GM21619 (cell line): ENCODE results near the gene FMN2.

ENCODE experiments used
- ATAC-seq: cut with Tn5 transposase; IDR thresholded peaks from one replicate; pipeline ENCODE4 v1.9.1; 2021; ENCODE audit not compliant: unreplicated experiment

FMN2 gene

DNA sequence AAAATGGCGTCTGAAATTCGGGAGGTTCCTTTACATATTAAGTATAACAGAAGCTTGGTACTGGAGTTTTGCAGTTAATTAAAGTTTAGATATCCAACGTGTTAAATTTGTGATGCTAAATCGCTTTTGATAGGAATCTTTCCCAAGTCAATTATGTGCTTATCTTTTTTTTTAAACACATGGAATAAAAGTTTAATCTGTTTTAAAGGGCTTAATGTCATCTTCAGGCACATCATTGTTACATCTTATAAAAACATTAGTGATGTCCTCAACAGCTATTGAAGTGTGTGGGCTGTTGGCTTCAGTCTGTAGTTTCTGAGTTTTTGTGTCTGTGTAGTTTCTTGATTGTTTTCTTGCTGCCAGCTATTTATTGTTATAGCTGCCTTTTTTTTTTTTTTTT lies 5.3 kb downstream of the FMN2 start:
- no peak for ATAC-seq

DNA sequence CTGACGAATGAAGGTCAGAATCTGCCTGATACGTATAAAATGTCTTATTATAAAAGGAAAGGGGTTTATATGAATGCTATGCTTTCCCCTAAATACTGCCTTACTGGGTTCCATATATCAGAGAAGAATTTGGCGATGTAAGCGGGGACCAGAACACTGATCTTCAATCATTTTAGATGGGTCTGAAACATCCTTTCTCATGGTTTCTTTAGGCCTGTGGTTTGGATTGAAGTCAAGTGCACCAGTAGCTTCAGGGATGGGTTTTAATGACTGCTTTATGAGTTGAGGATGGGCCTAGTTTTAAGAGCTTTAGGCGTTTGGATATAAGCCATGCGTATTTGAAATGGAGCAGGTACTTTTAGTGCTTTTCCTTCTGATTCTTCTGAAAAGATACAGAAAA lies 6.9 kb downstream of the FMN2 start:
- no peak for ATAC-seq

DNA sequence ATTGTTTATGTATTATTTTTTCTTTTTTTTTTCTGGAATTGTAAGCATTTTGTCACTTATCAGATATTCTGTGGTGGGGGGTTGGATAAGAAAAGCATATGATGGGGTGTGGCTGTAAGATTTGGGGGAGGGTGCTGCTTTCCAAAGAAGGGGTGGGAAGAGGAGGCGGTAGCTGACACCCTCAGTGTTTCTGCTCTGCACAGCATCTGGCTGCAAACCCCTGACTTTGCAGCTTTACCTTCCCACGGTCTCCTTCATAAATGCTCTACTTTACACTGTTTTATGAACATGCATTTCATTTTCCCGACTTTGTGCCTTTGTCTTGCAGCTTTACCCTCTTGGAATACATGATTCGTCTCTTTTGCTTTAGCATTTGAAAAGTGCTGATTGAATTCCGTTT lies 7.6 kb downstream of the FMN2 start:
- ATAC-seq, result no peak

DNA sequence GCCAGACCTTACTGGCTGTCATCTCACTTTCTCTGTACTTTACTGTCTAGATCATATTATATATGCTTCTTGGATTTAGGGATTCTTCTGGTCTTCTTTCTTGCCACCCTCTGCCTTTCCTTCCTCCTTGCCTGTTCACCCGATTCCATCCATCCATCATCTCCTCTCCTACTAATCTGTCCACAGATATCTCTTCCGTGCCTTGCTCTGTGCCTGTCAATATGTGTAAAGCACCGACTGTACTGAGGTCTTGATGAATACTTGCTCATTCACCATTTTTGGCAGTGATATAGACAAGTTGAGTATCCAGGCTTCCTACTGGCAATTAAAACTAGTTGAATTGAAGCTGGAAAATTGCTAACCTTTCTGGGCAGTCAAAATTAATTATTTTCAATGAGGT lies 8.1 kb downstream of the FMN2 start:
- no peak for ATAC-seq

DNA sequence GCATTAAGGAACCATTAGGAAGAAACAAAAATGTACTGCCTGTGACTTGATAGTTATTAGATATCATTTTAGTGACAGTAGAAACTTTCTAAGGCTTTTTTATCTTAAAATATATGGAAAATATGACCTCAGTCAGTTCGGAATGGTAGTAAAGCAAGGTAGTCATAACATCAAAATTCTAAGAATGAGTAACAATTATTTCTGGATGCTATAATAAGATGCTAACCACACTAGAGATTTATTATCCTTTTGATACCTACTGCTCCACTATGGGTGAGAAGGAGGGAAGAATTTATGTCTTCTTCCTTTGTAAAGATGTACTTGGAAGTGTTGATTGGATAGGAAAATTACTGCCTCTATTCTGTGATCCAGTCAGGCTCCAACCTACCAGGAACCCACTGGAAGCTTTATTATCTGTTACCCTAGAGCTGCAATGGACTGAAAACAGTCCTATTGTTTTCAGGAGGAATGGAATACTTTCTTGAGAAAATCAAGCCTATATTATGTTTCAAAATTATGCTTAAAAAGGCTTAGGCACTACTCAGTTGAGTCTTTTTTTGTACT lies 8.8 kb downstream of the FMN2 start:
- no peak for ATAC-seq

DNA sequence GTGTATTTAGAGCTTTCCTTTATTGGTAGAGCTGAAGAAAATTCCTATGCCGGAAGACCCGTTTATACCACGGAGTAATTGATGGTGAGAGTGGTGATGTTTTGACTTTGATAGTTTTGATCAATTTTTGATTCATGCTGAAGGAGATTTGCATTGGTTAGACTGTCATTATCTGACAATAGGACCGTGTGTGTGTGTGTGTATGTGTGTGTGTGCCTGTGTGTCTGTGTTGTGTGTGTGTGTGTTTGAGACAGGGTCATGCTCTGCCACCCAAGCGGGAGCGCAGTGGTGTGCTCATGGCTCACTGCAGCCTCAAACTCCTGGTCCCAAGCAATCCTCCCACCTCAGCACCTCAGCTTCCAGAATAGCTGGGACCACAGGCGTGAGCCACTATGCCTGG lies 9.6 kb downstream of the FMN2 start:
- no peak for ATAC-seq

DNA sequence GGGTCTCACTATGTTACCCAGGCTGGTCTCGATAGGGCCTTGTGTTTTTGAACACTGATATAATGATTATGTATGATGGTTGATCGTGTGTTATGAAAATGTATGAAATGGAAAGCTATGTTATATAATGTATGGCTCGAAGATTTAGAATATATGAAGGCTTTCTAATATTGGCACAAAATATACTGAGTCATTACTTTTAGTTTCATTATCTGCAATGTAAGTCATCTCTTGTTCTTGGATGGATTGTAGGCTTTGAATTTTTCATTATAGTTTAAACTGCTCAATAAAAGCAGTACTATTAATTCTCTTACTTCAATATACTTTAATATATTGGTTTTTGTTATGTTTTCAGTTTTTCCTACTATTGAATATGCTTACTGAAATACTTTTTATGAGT lies 10.1 kb downstream of the FMN2 start:
- ATAC-seq, result no peak

DNA sequence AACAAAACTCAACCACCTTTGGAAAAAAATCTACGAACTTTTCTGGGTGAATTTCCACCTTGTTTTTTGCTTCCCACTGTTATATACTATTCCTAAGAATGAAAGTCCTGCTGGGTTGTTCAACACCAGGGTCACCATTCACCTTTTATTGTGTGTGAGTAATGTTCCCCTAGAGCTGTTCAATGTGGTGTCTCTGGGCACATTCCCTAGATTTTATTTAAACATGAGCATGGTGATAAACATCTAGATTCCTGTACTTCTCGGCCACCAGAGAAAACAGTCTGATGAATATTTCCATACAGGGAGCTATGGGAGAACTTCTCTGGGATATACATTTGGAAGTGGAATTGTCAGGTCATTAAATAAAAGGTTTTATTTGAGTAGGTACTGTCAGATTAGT lies 13.0 kb downstream of the FMN2 start:
- ATAC-seq, result no peak

DNA sequence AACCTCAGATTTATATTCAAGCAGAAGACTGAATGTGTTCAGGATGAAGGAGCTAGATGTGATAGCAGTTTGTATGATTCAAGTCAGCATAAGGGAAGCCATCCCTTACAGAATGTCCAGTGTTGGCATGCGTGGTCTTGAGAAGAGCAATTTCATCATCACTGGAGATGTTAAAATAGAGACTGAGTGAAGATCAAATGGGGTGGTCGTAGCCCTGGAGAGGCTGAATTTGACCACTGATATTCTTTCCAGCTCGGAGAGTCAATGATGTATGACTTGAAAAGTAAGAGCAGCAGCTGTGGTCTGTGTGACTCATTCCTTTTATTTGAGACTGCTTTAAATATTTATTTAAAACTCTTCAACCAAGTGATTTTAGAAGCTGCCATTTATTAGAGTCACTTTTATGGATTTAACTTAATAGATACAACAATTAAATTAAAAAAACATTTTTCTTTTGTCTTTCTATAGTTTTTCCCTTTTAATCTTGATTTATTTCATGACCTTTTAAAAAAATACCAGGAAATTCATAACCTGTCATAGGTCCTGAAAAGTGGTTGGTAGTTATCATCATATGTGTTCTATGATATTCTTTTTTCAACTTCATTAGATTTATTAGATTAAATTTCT lies 15.5 kb downstream of the FMN2 start:
- no peak for ATAC-seq

DNA sequence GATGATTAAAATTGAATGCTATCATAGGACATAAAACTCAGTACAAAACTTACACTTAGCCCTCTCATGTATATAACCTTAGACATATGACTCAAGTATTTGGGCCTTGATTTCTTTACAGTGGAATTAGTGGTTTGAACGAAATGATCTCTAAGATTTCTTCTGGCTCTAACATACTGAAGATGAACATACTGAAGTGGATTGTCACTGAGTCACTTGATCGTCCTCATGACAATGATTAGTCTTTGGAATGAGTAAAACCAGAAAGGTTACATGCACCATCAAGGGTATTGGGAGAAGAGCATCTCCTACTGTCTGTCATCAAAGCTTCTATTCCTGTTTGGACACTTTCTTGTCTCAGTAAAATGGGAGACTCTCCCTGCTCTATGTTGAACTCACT lies 17.4 kb downstream of the FMN2 start:
- ATAC-seq, result no peak

DNA sequence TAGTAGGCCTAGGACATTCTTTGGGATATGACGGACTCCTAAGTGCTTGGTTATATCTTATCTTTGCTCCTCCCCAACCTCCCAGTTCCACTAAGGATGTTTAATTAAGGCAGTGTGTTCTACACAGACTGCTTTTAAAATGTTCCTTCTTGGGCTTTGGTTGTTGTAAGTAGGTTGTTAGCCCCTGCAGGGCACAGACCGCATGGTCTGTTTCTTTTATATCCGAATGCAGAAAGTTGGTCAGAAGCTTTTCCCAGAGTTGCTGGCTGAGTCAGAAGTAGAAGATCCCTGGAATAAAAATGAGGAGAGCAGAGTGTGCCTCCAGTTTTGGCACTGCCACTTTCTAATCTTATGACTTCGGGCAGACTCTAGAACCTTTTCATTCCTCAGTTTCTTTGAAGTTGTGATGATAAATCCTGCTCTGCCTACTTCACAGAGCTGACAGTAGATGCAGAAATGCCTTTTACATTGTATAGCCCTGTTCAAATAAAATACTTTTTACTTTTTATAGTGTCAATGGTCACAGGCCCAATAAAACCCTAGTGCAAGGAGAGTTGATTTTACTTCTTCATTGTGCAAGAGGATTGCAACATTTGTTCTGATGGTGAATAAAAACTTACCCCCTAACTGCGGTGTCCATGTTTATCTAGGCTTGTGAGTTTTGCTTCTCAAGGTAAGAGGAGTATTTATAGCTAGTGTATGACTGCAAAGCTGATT lies 18.4 kb downstream of the FMN2 start:
- no peak for ATAC-seq

DNA sequence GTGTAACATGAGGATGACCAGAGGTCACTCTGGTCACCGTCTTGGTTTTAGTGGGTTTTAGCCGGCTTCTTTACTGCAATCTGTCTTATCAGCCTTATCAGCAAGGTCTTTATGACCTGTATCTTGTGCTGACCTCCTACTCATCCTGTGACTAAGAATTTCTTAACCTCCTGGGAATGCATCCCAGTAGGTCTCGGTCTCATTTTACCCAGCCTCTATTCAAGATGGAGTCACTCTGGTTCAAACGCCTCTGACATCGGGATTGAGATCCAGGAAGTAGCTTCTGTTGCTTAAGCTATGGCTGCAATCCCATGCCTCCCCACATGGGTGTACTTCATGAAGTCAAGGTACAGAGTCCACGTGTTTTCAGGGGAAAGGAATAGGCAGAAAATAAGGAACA lies 19.9 kb downstream of the FMN2 start:
- ATAC-seq, result no peak

DNA sequence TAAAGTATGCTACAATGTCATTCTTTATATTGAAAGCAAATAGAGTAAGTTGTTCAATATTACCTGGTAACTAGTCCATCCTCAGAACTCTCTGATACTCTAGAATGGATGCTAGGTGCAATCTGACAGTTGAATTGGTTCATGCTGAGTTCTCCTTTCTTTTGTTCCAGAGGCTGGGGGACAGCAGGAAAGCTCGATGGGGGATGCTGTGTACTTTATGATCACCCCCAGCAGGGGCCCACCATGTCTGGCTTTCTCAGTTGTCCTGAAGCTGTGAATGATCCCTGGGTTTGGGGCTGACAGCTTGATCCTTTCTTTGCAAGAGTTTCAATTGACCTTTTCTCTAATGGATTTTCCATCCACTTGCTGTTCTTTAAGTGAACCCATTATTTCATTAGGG lies 22.5 kb downstream of the FMN2 start:
- no peak for ATAC-seq

DNA sequence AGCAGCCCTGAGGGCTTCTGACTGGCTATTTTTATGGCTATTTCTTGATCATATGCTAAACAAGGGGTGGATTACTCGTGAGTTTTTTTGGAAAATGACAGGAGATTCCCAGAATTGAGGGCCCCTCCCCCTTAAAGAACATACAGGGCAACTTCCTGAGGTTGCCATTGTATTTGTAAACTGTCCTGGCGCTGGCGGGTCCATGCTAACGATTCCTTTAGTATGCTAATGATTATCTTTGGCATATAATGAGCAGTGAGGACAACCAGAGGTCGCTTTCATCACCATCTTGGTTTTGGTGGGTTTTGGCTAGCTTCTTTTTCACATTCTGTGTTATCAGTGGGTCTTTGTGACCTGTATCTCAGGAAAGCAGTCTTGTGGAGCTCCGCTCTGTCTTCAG lies 24.1 kb downstream of the FMN2 start:
- ATAC-seq, result no peak

DNA sequence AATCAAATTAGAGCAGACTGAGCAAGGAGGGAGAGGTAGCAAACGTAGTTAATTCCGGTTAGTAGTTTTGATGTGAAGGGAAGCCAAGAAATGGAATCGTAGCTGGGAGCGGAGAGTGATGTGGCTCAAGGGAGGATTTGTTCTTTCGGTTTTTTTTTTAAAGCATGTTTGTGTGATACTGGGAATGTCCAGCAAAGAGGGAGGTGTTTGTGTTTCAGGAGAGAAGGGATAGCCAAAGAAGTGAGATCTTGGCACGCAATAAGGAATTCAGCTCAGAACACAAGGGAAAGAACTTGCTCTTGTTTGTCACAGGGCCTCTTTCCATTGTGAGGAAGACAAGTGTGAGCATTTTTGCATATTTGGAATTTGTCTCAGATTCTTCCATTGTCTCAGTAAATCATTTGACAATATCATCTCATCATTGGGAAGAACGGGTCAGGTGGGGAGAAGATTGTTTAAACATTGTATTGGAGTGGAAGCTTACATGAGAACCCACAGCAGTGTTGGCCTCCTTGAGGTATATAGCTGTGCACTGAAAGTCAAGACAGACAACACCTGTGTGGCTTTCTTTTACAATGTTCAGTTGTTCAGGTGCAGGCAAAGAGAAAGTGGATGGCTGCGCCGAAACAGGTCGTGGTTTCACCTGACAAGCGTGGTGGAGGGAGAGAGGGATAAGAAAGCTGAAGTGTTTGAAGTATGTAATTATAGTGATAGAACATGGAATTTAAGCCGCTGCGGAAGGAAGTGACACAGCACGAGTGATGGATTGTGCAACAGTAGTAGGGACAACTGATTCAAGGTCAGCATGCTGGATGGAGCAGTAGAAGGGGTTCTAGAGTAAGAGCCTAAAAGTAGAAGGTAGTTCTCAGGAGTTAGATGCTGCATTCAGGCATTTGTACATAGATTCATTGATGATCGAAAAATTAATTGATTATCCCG lies 25.4 kb downstream of the FMN2 start:
- no peak for ATAC-seq

DNA sequence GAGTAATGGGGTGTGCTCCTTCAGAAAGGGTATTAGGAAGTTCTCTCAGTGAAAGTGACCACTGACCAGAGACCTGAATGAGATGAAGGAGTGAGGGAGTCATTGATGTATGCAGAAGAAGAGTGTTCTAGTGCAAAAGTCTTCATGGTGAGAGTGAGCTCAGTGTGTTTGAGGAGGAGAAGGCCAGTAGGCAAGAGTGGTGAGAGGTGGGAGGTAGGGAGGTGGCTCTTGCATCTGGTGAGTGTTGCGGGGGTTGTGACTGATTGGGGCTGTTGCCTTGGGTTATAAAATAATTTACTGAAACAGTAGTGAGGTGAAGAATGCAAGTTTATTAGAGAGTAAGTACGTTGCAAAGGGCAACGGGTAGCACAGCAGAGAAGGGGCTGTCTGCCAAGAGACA lies 26.2 kb downstream of the FMN2 start:
- ATAC-seq, result no peak

DNA sequence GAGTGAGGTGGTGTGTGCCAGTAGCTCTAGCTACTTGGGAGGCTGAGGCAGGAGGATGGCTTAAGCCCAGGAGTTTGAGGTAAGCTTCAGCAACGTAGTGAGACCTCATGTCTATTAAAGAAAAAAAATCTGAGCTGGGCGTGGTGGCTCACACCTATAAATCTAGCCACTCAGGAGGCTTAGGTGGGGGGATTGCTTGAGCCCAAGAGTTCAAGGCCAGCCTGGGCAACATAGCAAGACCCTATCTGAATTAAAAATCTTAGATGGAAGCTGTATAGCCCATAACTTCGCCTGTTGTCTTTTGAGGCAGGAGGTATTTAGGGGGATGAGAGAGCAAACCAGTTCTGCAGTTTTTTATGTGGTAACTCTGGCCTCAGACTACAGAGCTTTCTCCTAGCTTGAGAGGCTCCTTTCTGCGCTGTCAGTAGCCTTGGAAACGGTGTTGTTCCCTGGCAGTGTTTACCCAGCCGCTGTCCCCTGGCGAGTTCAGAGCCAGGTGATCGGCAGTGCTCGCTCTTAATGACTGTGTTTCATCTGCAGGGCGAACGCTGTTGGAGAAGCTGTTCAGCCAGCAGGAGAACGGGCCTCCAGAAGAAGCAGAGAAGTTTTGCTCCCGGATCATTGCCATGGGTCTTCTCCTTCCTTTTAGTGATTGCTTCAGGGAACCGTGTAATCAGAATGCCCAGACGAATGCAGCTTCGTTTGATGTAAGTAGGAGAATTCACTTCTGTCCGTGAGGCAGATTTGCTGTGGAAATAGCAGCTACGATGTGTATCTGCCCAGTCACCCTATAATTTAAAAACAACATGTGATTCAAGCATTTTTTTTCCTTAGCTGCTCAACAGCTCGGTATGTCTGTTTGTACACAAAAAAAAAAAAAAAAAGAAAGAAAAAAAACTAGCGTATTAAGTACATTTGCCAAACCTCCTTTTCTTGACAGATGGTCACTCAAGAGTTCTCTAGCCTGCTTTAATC lies 31.2 kb downstream of the FMN2 start:
- no peak for ATAC-seq

DNA sequence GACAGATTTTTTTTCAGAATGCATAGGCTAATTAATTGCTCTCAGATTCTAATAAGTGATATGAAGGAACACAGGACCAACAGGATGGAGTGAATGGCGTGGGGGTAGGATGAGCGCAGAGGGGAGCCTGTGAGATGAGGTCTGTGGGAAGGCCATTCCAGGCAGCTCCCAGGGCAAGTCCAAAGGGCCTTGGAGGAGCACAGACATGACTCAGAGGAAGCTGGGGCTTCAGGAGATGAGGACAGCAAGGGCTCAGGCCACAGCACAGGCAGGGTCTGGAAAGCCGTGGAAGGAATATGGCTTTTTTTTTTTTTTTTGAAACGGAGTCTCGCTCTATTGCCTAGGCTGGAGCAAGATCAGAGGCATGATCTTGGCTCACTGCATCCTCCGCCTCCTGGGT lies 35.1 kb downstream of the FMN2 start:
- ATAC-seq, result no peak

DNA sequence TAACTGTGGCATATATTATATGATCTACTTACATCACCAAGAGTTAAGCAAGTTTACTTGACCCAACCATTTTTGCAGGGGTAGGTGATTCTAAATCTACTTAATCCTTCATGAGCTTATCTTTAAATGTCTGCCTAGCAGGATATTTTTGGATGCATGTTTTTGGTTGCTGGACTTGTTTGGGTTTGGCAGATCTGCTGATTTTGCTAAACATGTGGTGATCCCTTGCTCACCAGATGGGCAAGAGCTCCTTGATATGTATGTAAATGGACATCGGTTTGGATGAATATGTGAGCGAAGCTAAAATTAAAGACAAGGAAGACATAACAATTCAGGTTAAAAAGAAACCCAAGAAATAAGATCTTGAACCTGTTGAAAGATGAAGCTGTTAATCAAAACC lies 36.7 kb downstream of the FMN2 start:
- ATAC-seq, result no peak

DNA sequence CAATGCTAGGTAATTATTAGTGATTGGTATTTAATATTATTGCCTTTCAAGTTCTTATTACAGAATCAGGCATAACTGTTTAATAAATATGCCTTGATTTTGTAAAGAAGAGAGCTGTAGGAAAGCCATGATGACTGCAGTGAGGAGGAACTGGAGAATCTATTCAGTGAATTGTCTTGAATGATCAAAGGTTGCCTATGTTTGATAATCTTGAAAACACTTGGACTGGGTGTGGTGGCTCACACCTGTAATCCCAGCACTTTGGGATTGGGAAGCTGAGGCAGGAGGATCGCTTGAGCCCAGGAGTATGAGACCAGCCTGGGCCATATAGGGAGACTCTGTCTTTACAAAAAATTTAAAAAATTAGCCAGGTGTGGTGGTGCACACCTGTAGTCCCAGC lies 42.4 kb downstream of the FMN2 start:
- ATAC-seq, result no peak

DNA sequence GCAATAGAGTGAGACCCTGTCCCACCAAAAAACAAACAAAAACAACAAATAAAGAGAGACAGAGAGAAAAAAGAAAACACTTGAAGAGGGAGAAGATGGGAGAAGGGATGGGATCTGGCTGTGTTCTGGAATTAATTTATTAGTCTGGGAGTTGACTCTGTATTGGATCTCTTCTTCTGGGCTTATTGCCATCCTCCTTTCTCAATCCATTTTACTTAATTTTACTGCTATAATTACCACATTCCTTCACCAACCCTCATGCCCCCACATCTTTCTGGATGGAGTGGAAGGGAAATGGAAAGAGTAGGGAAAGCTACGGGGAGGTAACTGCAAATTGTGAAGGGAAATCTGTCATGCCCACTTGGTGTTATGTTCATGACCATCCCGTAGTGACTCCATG lies 42.9 kb downstream of the FMN2 start:
- no peak for ATAC-seq
